NCI-H2227 (cell line): ENCODE measurements around the gene KRT15.

Experiments used
- DNase-seq: peaks from one replicate; lab custom pipeline; 2025; ENCODE audit not compliant: unreplicated experiment; lab: John Stamatoyannopoulos, UW

KRT15 gene

GRCh38 chr17:41527063-41528023 lies 8.7 kb upstream of the KRT15 start:
- no peak for DNase-seq

DNA sequence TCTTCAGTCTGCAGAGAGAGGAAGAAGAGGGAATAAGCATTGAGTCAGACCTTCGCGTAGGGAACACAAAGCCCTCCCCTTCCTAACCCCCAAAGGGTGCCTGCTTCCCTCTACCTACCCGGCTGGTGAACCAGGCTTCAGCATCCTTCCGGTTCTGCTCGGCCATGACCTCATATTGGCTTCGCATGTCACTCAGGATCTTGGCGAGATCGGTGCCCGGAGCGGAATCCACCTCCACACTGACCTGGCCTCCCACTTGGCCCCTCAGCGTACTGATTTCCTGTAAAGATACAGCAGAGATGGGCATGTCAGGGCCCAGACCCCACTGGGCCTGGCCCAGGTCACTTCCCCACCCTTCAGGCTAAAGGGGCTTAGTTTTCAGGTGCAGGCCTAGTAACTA lies 5.6 kb upstream of the KRT15 start:
- DNase-seq, result no peak

DNA sequence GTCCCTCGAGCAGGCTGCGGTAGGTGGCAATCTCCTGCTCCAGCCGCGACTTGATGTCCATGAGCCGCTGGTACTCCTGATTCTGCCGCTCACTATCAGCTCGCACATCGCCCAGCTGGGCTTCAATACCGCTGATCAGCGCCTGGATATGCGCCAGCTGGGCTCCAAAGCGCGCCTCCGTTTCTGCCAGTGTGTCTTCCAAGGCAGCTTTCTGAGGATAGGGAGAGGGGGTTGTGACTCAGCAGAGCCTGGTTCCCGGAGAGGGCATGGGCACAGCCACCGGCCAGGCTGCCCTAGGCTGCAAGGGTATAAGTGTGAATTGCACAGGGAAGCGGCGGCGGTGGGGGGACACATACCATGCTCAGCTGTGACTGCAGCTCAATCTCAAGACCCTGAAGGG lies 5.1 kb upstream of the KRT15 start:
- no peak for DNase-seq

DNA sequence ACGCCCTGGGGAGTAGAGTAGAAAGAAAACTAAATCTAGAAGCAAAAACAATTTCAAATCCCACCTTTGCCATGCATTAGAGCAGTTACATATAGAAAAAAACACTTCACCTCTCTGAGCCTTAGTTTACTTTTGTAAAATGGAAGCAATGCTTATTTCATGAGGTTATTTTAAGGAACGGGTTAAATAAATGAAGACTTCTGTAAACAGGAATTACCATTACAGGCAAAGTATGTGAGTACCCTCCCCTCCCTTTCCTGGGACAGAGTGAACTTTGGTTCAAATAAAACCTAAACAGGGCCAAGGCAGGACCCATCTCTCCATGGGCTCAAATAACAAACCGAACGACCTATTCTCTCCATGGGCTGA lies 4.5 kb upstream of the KRT15 start:
- no peak for DNase-seq

GRCh38 chr17:41522301-41523224 lies 3.9 kb upstream of the KRT15 start:
- no peak for DNase-seq

GRCh38 chr17:41521574-41522261 lies 3.0 kb upstream of the KRT15 start:
- no peak for DNase-seq

- no peak for DNase-seq
Measured at GRCh38 chr17:41520821-41521521, 2.3 kb upstream of the KRT15 start.

DNA sequence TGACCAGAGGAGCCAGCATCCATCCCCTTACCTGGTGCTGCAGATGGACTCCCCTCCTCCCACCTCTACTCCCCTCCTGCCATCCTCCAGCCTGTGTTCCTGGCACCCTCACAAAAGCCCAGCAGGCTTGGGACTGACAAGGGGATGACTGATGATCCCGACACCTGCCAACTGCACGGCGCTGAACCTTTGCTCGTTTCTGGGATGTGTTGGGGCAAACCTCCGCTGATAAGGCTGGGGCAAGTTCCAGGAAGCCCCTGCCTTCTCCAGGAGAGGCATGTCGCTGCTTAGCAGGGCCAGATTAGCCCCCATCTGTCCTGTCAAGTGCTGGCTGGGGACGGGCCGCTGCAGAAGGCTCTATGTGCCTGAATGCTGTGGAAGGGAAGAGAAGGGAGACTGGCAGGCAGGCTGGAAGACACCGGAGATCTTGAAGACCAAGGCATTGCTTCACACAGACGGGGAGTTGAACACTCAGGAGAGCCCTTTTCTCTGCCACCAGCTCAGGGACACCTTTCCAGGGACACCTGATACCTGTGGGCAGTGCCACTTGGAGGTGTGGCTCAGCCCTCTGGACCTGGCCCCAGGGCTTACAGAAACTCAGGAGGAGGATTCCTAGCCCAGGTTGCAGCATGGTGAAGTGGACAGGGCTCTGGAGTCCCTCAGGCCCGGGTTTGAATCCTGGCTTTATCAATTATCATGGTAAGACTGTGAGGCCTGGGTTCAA lies 973 bp upstream of the KRT15 start:
- no peak for DNase-seq

DNA sequence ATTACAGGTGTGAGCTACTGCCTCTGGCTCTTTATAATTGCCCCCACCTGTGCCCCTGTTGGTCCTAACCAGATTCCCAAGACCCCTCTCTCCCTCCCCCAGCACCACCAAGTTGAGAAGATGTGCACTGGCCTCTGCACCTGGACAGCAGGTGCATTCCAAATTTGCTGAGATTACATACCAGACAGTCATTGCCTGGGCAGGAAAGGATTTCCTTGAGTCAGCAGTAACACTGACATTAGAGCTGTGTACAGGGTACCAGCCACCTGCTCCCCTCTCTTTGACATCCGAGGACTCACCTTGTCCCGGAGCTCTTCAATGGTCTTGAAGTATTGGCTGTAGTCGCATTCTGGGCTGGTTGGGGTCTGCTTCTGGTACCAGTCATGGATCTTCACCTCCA lies 659 bp downstream of the KRT15 start:
- DNase-seq, result no peak

GRCh38 chr17:41516830-41517283 lies 1.8 kb downstream of the KRT15 start:
- no peak for DNase-seq

GRCh38 chr17:41516147-41516829 lies 2.4 kb downstream of the KRT15 start:
- DNase-seq, result no peak

DNA sequence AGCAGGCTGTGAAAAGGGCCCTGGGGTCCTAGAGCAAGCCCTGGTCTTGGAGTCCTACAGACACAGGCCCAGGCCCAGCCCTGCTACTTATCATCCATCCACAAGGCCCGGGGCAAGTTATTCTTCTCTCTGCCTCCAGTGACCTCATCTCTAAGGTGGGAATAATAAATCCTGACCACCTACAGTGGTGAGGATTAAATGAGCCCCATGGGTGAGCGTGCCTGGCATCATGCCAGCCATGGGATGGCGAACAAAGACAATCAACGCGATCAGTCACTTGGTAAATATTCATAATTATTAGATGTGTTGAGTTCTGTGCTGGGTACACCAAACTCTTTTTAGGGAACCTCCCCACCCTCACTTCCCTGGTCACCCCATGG lies 5.5 kb downstream of the KRT15 start:
- no peak for DNase-seq

- DNase-seq, result no peak
Measured at GRCh38 chr17:41512546-41513167, 6.0 kb downstream of the KRT15 start.

GRCh38 chr17:41511716-41512115 lies 7.0 kb downstream of the KRT15 start:
- DNase-seq, result no peak

GRCh38 chr17:41511116-41511515 lies 7.6 kb downstream of the KRT15 start:
- DNase-seq, result no peak

GRCh38 chr17:41510251-41511065 lies 8.2 kb downstream of the KRT15 start:
- no peak for DNase-seq

GRCh38 chr17:41507315-41507880 lies 11.3 kb downstream of the KRT15 start:
- no peak for DNase-seq
